Measurements from ENCODE around the gene HTR2A.
A peak's percentile ranks its signal among the peaks of the same experiment; 100 is the strongest.

Gene HTR2A

GRCh38 chr13:46868091-46868490 lies 28.8 kb downstream of the HTR2A start:
- ATAC-seq (no peak), DNase-seq (no peak)

GRCh38 chr13:46866150-46866549 lies 30.7 kb downstream of the HTR2A start:
- no peak for DNase-seq
- ATAC-seq, result peak; percentile 9

- ATAC-seq (no peak), DNase-seq (no peak)
Measured at GRCh38 chr13:46864941-46865340, 31.9 kb downstream of the HTR2A start.

GRCh38 chr13:46861959-46862358 lies 34.9 kb downstream of the HTR2A start:
- no peak for DNase-seq
- no peak for ATAC-seq

- DNase-seq (no peak), ATAC-seq (no peak)
Measured at GRCh38 chr13:46860722-46861121, 36.1 kb downstream of the HTR2A start.

- DNase-seq (no peak), ATAC-seq (no peak)
Measured at GRCh38 chr13:46858776-46859175, 38.1 kb downstream of the HTR2A start.

GRCh38 chr13:46858163-46858562 lies 38.7 kb downstream of the HTR2A start:
- ATAC-seq (no peak), DNase-seq (no peak)

- ATAC-seq, result no peak
Measured at GRCh38 chr13:46855664-46856063, 41.2 kb downstream of the HTR2A start.

GRCh38 chr13:46855166-46855565 lies 41.7 kb downstream of the HTR2A start:
- peak; percentile 14 for ATAC-seq
- no peak for DNase-seq

More at GRCh38 chr13:46855664-46856063, 41.2 kb downstream of the HTR2A start:
- DNase-seq, result no peak

- DNase-seq (no peak), ATAC-seq (no peak)
Measured at GRCh38 chr13:46852168-46852567, 44.7 kb downstream of the HTR2A start.

GRCh38 chr13:46850214-46850613 lies 46.6 kb downstream of the HTR2A start:
- no peak for ATAC-seq
- DNase-seq, result no peak

- ATAC-seq, result no peak
- DNase-seq, result no peak
Measured at GRCh38 chr13:46846726-46847125, 50.1 kb downstream of the HTR2A start.

GRCh38 chr13:46845146-46845545 lies 51.7 kb downstream of the HTR2A start:
- DNase-seq (no peak), ATAC-seq (no peak)

- ATAC-seq, result no peak
Measured at GRCh38 chr13:46844431-46844830, 52.4 kb downstream of the HTR2A start.

GRCh38 chr13:46839399-46839798 lies 57.5 kb downstream of the HTR2A start:
- DNase-seq (no peak), ATAC-seq (no peak)

More at GRCh38 chr13:46844431-46844830, 52.4 kb downstream of the HTR2A start:
- DNase-seq, result no peak

GRCh38 chr13:46834657-46835056 lies 62.2 kb downstream of the HTR2A start:
- no peak for ATAC-seq
- no peak for DNase-seq

GRCh38 chr13:46831588-46832194 lies 65.2 kb downstream of the HTR2A start:
- ATAC-seq (no peak), DNase-seq (peak; percentile 51)

GRCh38 chr13:46830405-46831005 lies 66.3 kb downstream of the HTR2A start:
- ATAC-seq (no peak), DNase-seq (no peak)

GRCh38 chr13:46822551-46822950 lies 74.3 kb downstream of the HTR2A start:
- ATAC-seq (no peak), DNase-seq (no peak)

- ATAC-seq, result peak; percentile 14
- no peak for DNase-seq
Measured at GRCh38 chr13:46817838-46818476, 78.9 kb downstream of the HTR2A start.

- ATAC-seq, result no peak
Measured at GRCh38 chr13:46817095-46817494, 79.8 kb downstream of the HTR2A start.

GRCh38 chr13:46816371-46816770 lies 80.5 kb downstream of the HTR2A start:
- ATAC-seq, result no peak

More at GRCh38 chr13:46817095-46817494, 79.8 kb downstream of the HTR2A start:
- DNase-seq, result no peak

GRCh38 chr13:46812301-46812797 lies 84.5 kb downstream of the HTR2A start:
- DNase-seq (no peak), ATAC-seq (no peak)

More at GRCh38 chr13:46816371-46816770, 80.5 kb downstream of the HTR2A start:
- DNase-seq, result no peak
